MM.1S (cell line): ENCODE measurements around the gene NUMA1.

Experiments used
- EZH2 ChIP-seq: fragments of 300-600 bp; sonication (generic); optimal IDR thresholded peaks from 2 replicates; pipeline ENCODE3; 2017; ENCODE audit warnings: low read depth, mild to moderate bottlenecking, antibody characterized with exemption, low read length, mixed read lengths
- TF ChIP-seq, protein P1 (sequence below): fragments of 300-600 bp; sonication (generic); IDR thresholded peaks from 2 replicates; pipeline ENCODE4 v1.5.1; 2016; ENCODE audit warnings: antibody characterized with exemption, low read length, mixed read lengths

- TF ChIP-seq, protein P1, sequence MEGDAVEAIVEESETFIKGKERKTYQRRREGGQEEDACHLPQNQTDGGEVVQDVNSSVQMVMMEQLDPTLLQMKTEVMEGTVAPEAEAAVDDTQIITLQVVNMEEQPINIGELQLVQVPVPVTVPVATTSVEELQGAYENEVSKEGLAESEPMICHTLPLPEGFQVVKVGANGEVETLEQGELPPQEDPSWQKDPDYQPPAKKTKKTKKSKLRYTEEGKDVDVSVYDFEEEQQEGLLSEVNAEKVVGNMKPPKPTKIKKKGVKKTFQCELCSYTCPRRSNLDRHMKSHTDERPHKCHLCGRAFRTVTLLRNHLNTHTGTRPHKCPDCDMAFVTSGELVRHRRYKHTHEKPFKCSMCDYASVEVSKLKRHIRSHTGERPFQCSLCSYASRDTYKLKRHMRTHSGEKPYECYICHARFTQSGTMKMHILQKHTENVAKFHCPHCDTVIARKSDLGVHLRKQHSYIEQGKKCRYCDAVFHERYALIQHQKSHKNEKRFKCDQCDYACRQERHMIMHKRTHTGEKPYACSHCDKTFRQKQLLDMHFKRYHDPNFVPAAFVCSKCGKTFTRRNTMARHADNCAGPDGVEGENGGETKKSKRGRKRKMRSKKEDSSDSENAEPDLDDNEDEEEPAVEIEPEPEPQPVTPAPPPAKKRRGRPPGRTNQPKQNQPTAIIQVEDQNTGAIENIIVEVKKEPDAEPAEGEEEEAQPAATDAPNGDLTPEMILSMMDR = no peak
- TF ChIP-seq EZH2 = no peak
Measured at GRCh38 chr11:72023335-72023734, 57.0 kb downstream of the NUMA1 start.
